Measurements from ENCODE around the gene PACSIN2.
"Not testable (repeated sequence)": the region's sequence is repeated elsewhere in the genome, so short reads cannot be mapped to it uniquely, and the experiment has no call there.

PACSIN2 gene

GRCh38 chr22:43014869-43015676 lies at the start of gene PACSIN2:
PACSIN2 (minus strand) TSS chr22:43015149; CDS start chr22:42912080, 103,069 bp downstream.
- DNase-seq = peak; percentile 98

GRCh38 chr22:43060183-43060582 lies 45.2 kb upstream of the PACSIN2 start:
- DNase-seq = peak; percentile 10

GRCh38 chr22:43057641-43058040 lies 42.7 kb upstream of the PACSIN2 start:
- no peak for DNase-seq

GRCh38 chr22:43053176-43053575 lies 38.2 kb upstream of the PACSIN2 start:
- no peak for DNase-seq

GRCh38 chr22:43050995-43051394 lies 36.0 kb upstream of the PACSIN2 start:
- DNase-seq = no peak

- no peak for DNase-seq
These were observed 32.7 kb upstream of the PACSIN2 start for GRCh38 chr22:43047605-43048004.

GRCh38 chr22:43044290-43044712 lies 29.4 kb upstream of the PACSIN2 start:
- DNase-seq = no peak

- DNase-seq = no peak
These were observed 27.3 kb upstream of the PACSIN2 start for GRCh38 chr22:43042101-43042780.

GRCh38 chr22:43039800-43040199 lies 24.9 kb upstream of the PACSIN2 start:
- no peak for DNase-seq

GRCh38 chr22:43038325-43038724 lies 23.4 kb upstream of the PACSIN2 start:
- DNase-seq = no peak

- no peak for DNase-seq
These were observed 21.4 kb upstream of the PACSIN2 start for GRCh38 chr22:43036282-43036829.

GRCh38 chr22:43035250-43035649 lies 20.3 kb upstream of the PACSIN2 start:
- DNase-seq = no peak

- DNase-seq = no peak
These were observed 16.7 kb upstream of the PACSIN2 start for GRCh38 chr22:43031617-43032016.

GRCh38 chr22:43018615-43019014 lies 3.7 kb upstream of the PACSIN2 start:
- no peak for DNase-seq

- DNase-seq = no peak
These were observed 2.8 kb upstream of the PACSIN2 start for GRCh38 chr22:43017525-43018460.

- not testable (repeated sequence) for DNase-seq
These were observed 1.2 kb upstream of the PACSIN2 start for GRCh38 chr22:43016150-43016549.

GRCh38 chr22:43015677-43016042 lies 711 bp upstream of the PACSIN2 start:
- DNase-seq = no peak

- peak; percentile 19 for DNase-seq
These were observed 557 bp downstream of the PACSIN2 start for GRCh38 chr22:43014316-43014868.

- no peak for DNase-seq
These were observed 1.3 kb downstream of the PACSIN2 start for GRCh38 chr22:43013355-43014315.

GRCh38 chr22:43012390-43012789 lies 2.6 kb downstream of the PACSIN2 start:
- no peak for DNase-seq

- DNase-seq = no peak
These were observed 3.9 kb downstream of the PACSIN2 start for GRCh38 chr22:43011079-43011478.
